Thoracic aorta (tissue), 2 donors: Measurements from ENCODE around the gene PCDH9. TPM values are rescaled to one million over a fixed set of nuclear protein-coding genes. Genes with fewer than 3 reads are reported as not detected.

Source experiments
- ATAC-seq: fragments of 150-250 bp; one replicate; pipeline ENCODE4 v1.8.0; 2017; ENCODE audit warnings: low read depth; ENCODE audit not compliant: insufficient number of reproducible peaks, low FRiP score
- DNase-seq: peaks from one replicate; pipeline ENCODE4 v3.0.0-alpha.2; 2020; ENCODE audit warnings: low spot score
- H3K27ac ChIP-seq, 2 donors: fragments of 200-600 bp; sonication (generic); 1 replicate in 1 of 2; 2 replicates in 1 of 2; pipeline ENCODE4 v1.5.1; 2016; ENCODE audit warnings: mild to moderate bottlenecking in 2 of 2, moderate library complexity in 2 of 2
- H3K27me3 ChIP-seq: fragments of 200-600 bp; sonication (generic); replicated peaks from 2 replicates; pipeline ENCODE4 v1.6.0; 2016; ENCODE audit warnings: mild to moderate bottlenecking; ENCODE audit not compliant: insufficient read depth
- H3K36me3 ChIP-seq: fragments of 200-600 bp; sonication (generic); one replicate; pipeline ENCODE4 v1.5.1; 2016
- H3K4me1 ChIP-seq, 2 donors: fragments of 200-600 bp; sonication (generic); 1 replicate in 1 of 2; 2 replicates in 1 of 2; pipeline versions ENCODE4 v1.5.1 to v1.6.0; 2016; ENCODE audit warnings: low read depth in 2 of 2, mild to moderate bottlenecking in 1 of 2; ENCODE audit not compliant: control insufficient read depth in 1 of 2
- H3K4me3 ChIP-seq: fragments of 200-600 bp; sonication (generic); 2 replicates; pipeline ENCODE4 v1.5.1; 2016; ENCODE audit warnings: mild to moderate bottlenecking
- H3K9me3 ChIP-seq: fragments of 200-600 bp; sonication (generic); 2 replicates; pipeline ENCODE4 v1.5.1; 2016
- CTCF ChIP-seq: fragments of 200-600 bp; sonication (generic); IDR thresholded peaks from one replicate; pipeline ENCODE4 v1.5.1; 2019; ENCODE audit warnings: antibody characterized with exemption
- total RNA-seq, 2 donors: library from RNA; depleted of rRNA; stranded (reverse); fragments of >200 nt; gene quantifications; one replicate each; pipeline versions ENCODE4 v1.1.0 to v1.2.3, GENCODE V29; 2016

The PCDH9 gene
- total RNA-seq, 2 donors from 2014 or later = 12.3 to 15.3 TPM

- no peak for DNase-seq
- H3K4me1 ChIP-seq = peaks cover 4 to 11% of the 10 kb centered on the region in 2 donors
- H3K36me3 ChIP-seq = no peaks in the 10 kb centered on the region
- no peak for ATAC-seq
- no peaks in the 10 kb centered on the region for H3K27me3 ChIP-seq
- H3K4me3 ChIP-seq = no peak overlapping the region
- no peaks in the 10 kb centered on the region for H3K9me3 ChIP-seq
- TF ChIP-seq CTCF = no peak
- no peak overlapping the region for H3K27ac ChIP-seq
Observed at GRCh38 chr13:66803808-66804456, 426.2 kb downstream of the PCDH9 start.

GRCh38 chr13:66803013-66803807 is 426.9 kb downstream of the PCDH9 start:
- Histone ChIP-seq H3K9me3 (no peaks in the 10 kb centered on the region), H3K4me3 (no peak overlapping the region), H3K27ac (no peak overlapping the region), H3K27me3 (no peaks in the 10 kb centered on the region), H3K36me3 (no peaks in the 10 kb centered on the region), H3K4me1 (peaks cover 4 to 11% of the 10 kb centered on the region in 2 donors)
- no peak for TF ChIP-seq CTCF
- ATAC-seq (no peak), DNase-seq (no peak)

- no peaks in the 10 kb centered on the region for H3K4me1 ChIP-seq
- no peak for ATAC-seq
- no peak for DNase-seq
Observed at GRCh38 chr13:66795636-66796035, 434.5 kb downstream of the PCDH9 start.

GRCh38 chr13:66794340-66795031 is 435.6 kb downstream of the PCDH9 start:
- ATAC-seq (no peak), DNase-seq (no peak)
- TF ChIP-seq CTCF = no peak
- H3K27me3 ChIP-seq = no peaks in the 10 kb centered on the region
- H3K4me1 ChIP-seq = no peaks in the 10 kb centered on the region
- H3K4me3 ChIP-seq = no peak overlapping the region
- H3K9me3 ChIP-seq = no peaks in the 10 kb centered on the region
- H3K36me3 ChIP-seq = no peaks in the 10 kb centered on the region
- H3K27ac ChIP-seq = no peak overlapping the region

More at GRCh38 chr13:66795636-66796035, 434.5 kb downstream of the PCDH9 start:
- Histone ChIP-seq H3K36me3 (no peaks in the 10 kb centered on the region), H3K4me3 (no peak overlapping the region), H3K27ac (no peak overlapping the region), H3K9me3 (no peaks in the 10 kb centered on the region), H3K27me3 (no peaks in the 10 kb centered on the region)
- TF ChIP-seq CTCF = no peak

GRCh38 chr13:66790861-66791260 is 439.3 kb downstream of the PCDH9 start:
- ATAC-seq = no peak
- no peak overlapping the region for H3K27ac ChIP-seq
- no peaks in the 10 kb centered on the region for H3K4me1 ChIP-seq
- no peak for TF ChIP-seq CTCF
- H3K27me3 ChIP-seq = no peaks in the 10 kb centered on the region
- H3K9me3 ChIP-seq = no peaks in the 10 kb centered on the region
- no peaks in the 10 kb centered on the region for H3K36me3 ChIP-seq
- H3K4me3 ChIP-seq = no peak overlapping the region
- no peak for DNase-seq
